Transverse colon (tissue), 4 donors: Measurements from ENCODE around the gene DIS3L. TPM values are rescaled to one million over a fixed set of nuclear protein-coding genes. Genes with fewer than 3 reads are reported as not detected.

Experiments used
- small RNA-seq, 4 donors: library from RNA; depleted of rRNA; stranded (forward); fragments of <200 nt; gene quantifications; one replicate each; pipeline ENCODE3, GENCODE V24; 2016
- total RNA-seq, 4 donors: library from RNA; depleted of rRNA; stranded (reverse); fragments of >200 nt; gene quantifications; one replicate each; pipeline ENCODE4 v1.1.0, GENCODE V29; 2016

DIS3L gene
- total RNA-seq, 4 donors from 2014 or later, result 17.6 to 24.8 (median 24.3) TPM

Small RNA genes lying within 50 kb of the gene (small RNA-seq; reads per million reads assigned to genes)
- gene RF00019 (0 reads per million in 4 donors), gene SCARNA14 (11.9 to 26.5 (median 12.2) reads per million in 4 donors)

Other genes starting within 250 kb of the DIS3L start
- under 1 TPM in 1 of 4 donors, not detected in 3; 0.16 TPM for gene MEGF11, start 39.8 kb upstream of the DIS3L start, total RNA-seq
- 1 to 10 TPM in 3 of 4 donors, not detected in 1; 2.2 to 4.0 (median 2.5) TPM for gene TIPIN, start 63.1 kb downstream of the DIS3L start, total RNA-seq
- gene MAP2K1, start 93.3 kb downstream of the DIS3L start, total RNA-seq, result 10 to 100 TPM; 14.7 to 83.0 (median 40.0) TPM
- 10 to 100 TPM in 3 of 4 donors, 1 to 10 TPM in 1; 2.6 to 64.0 (median 32.1) TPM for gene SNAPC5, start 204.2 kb downstream of the DIS3L start, total RNA-seq
- gene RPL4, start 211.3 kb downstream of the DIS3L start, total RNA-seq, result 1,000 to 10,000 TPM; 1,084 to 1,586 (median 1,392) TPM
- gene ZWILCH, start 211.8 kb downstream of the DIS3L start, total RNA-seq, result 1 to 10 TPM; 1.9 to 6.8 (median 4.4) TPM